ENCODE results near the gene CATSPERD.

Gene CATSPERD

GRCh38 chr19:5681391-5682106 is 38.9 kb upstream of the CATSPERD start:
- no peak for TF ChIP-seq POLR2AphosphoS5 (IDR thresholded peaks at IDR 0.05; ENCODE audit: low read depth, low read length)
- TF ChIP-seq TAF1 (IDR thresholded peaks at IDR 0.05; ENCODE audit: borderline replicate concordance, insufficient read depth, low read length): no peak
- TF ChIP-seq REST (IDR thresholded peaks at IDR 0.05; ENCODE audit: insufficient read depth in 1 of 2, low read depth in 2 of 2, low read length in 2 of 2): no peak
- no peak for TF ChIP-seq SIN3A (IDR thresholded peaks at IDR 0.05; ENCODE audit: borderline replicate concordance, insufficient read depth, low read length)
- no peak for TF ChIP-seq FOXP2 (optimal IDR thresholded peaks at IDR 0.05; ENCODE audit: borderline replicate concordance, extremely low read depth, extremely low read length, insufficient read depth)

DNA sequence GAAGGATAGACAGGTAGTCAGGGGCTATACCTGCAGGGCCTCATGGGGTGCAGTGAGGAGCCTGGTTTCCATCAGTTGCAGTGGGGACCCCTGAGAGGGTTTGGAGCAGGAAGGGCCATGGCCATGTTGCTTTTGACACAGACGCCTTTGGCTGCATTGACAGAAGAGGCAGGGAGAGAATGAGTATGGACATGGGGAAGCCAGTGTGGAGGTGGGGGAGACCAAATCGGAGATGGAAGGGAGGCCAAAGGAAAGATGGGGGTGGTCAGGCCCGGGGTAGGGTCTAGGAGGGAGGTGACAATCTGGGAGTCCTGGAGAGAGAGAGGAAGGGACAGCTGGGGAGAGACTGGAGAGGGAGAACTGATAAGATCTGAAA is 38.3 kb upstream of the CATSPERD start:
- TF ChIP-seq SIN3A (IDR thresholded peaks at IDR 0.05; ENCODE audit: borderline replicate concordance, insufficient read depth, low read length) (no peak), TAF1 (IDR thresholded peaks at IDR 0.05; ENCODE audit: borderline replicate concordance, insufficient read depth, low read length) (no peak), FOXP2 (optimal IDR thresholded peaks at IDR 0.05; ENCODE audit: borderline replicate concordance, extremely low read depth, extremely low read length, insufficient read depth) (no peak), POLR2AphosphoS5 (IDR thresholded peaks at IDR 0.05; ENCODE audit: low read depth, low read length) (no peak)

GRCh38 chr19:5683177-5683886 is 37.1 kb upstream of the CATSPERD start:
- TF ChIP-seq REST (IDR thresholded peaks at IDR 0.05; ENCODE audit: insufficient read depth in 1 of 2, low read depth in 2 of 2, low read length in 2 of 2) (no peak), SIN3A (IDR thresholded peaks at IDR 0.05; ENCODE audit: borderline replicate concordance, insufficient read depth, low read length) (no peak), FOXP2 (optimal IDR thresholded peaks at IDR 0.05; ENCODE audit: borderline replicate concordance, extremely low read depth, extremely low read length, insufficient read depth) (no peak), POLR2AphosphoS5 (IDR thresholded peaks at IDR 0.05; ENCODE audit: low read depth, low read length) (no peak), TAF1 (IDR thresholded peaks at IDR 0.05; ENCODE audit: borderline replicate concordance, insufficient read depth, low read length) (no peak)

DNA sequence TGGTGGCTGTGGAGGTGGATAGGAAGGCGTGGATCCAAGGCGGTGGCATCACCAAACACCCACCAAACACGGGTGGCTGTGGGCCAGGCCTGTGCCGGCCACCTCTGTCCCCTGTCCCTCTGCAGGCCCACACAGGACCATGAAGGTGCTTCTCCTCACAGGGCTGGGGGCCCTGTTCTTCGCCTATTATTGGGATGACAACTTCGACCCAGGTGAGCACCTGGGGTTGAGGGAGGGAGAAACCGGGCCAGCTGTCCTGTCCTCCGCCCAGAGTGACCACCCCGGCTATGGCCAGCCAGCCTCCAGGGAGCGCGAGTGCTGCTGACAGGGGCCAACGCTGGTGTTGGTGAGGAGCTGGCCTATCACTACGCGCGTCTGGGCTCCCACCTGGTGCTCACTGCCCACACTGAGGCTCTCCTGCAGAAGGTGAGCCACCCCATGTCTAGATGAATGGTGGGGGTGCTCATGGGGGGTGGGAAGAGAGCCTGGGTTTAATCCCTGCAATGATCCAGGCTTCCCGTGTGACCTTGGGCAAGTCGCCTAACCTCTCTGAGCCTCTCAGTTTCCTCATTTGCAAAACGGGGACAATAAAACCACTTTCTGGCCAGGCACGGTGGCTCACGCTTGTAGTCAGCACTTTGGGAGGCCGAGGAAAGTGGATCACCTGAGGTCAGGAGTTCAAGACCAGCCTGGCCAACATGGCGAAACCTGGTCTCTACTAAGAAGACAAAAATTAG is 35.6 kb upstream of the CATSPERD start:
- TF ChIP-seq REST (IDR thresholded peaks at IDR 0.05; ENCODE audit: insufficient read depth in 1 of 2, low read depth in 2 of 2, low read length in 2 of 2) (no peak), SIN3A (IDR thresholded peaks at IDR 0.05; ENCODE audit: borderline replicate concordance, insufficient read depth, low read length) (no peak), TAF1 (IDR thresholded peaks at IDR 0.05; ENCODE audit: borderline replicate concordance, insufficient read depth, low read length) (no peak), POLR2AphosphoS5 (IDR thresholded peaks at IDR 0.05; ENCODE audit: low read depth, low read length) (no peak), FOXP2 (optimal IDR thresholded peaks at IDR 0.05; ENCODE audit: borderline replicate concordance, extremely low read depth, extremely low read length, insufficient read depth) (no peak)

- TF ChIP-seq FOXP2 (optimal IDR thresholded peaks at IDR 0.05; ENCODE audit: borderline replicate concordance, extremely low read depth, extremely low read length, insufficient read depth): no peak
- no peak for TF ChIP-seq TAF1 (IDR thresholded peaks at IDR 0.05; ENCODE audit: borderline replicate concordance, insufficient read depth, low read length)
- no peak for TF ChIP-seq REST (IDR thresholded peaks at IDR 0.05; ENCODE audit: insufficient read depth in 1 of 2, low read depth in 2 of 2, low read length in 2 of 2)
- no peak for TF ChIP-seq POLR2AphosphoS5 (IDR thresholded peaks at IDR 0.05; ENCODE audit: low read depth, low read length)
- TF ChIP-seq SIN3A (IDR thresholded peaks at IDR 0.05; ENCODE audit: borderline replicate concordance, insufficient read depth, low read length): no peak
Observed at GRCh38 chr19:5686326-5686646, 34.2 kb upstream of the CATSPERD start.
